Kidney epithelial cell (primary cell): ENCODE measurements around the gene SIAE. TPM values are rescaled to one million over a fixed set of nuclear protein-coding genes. Genes with fewer than 3 reads are reported as not detected.

Source experiments
- DNase-seq: peaks from one replicate; pipeline ENCODE4 v3.0.0-alpha.2; 2010; ENCODE audit warnings: low read depth
- H3K27me3 ChIP-seq: 2 replicates; pipeline ENCODE4 v1.6.0; 2011; ENCODE audit warnings: low read length; ENCODE audit not compliant: control insufficient read depth, insufficient read depth
- H3K36me3 ChIP-seq: 2 replicates; pipeline ENCODE4 v1.5.1; 2011; ENCODE audit warnings: low read length; ENCODE audit not compliant: control insufficient read depth, insufficient read depth
- H3K4me3 ChIP-seq: 2 replicates; pipeline ENCODE4 v1.5.1; 2011; ENCODE audit warnings: low read depth, mild to moderate bottlenecking, control low read depth, low read length
- total RNA-seq: library from RNA; depleted of rRNA; stranded (reverse); fragments of >200 nt; gene quantifications from 2 replicates; pipeline ENCODE4 v1.2.3, GENCODE V29; 2015
- TF ChIP-seq, protein P1 (sequence below): IDR thresholded peaks from 2 replicates; pipeline ENCODE4 v1.5.1; 2011; ENCODE audit warnings: mild to moderate bottlenecking, moderate library complexity, low read length, control low read depth, inconsistent platforms; ENCODE audit not compliant: insufficient read depth, poor library complexity, severe bottlenecking

The SIAE gene
- total RNA-seq, 1 donor from 2014 or later = 10.3 TPM

- no peak for DNase-seq
- H3K36me3 ChIP-seq = no peaks in the 10 kb centered on the region
- H3K4me3 ChIP-seq = no peak overlapping the region
- H3K27me3 ChIP-seq = no peaks in the 10 kb centered on the region
- TF ChIP-seq, protein P1, sequence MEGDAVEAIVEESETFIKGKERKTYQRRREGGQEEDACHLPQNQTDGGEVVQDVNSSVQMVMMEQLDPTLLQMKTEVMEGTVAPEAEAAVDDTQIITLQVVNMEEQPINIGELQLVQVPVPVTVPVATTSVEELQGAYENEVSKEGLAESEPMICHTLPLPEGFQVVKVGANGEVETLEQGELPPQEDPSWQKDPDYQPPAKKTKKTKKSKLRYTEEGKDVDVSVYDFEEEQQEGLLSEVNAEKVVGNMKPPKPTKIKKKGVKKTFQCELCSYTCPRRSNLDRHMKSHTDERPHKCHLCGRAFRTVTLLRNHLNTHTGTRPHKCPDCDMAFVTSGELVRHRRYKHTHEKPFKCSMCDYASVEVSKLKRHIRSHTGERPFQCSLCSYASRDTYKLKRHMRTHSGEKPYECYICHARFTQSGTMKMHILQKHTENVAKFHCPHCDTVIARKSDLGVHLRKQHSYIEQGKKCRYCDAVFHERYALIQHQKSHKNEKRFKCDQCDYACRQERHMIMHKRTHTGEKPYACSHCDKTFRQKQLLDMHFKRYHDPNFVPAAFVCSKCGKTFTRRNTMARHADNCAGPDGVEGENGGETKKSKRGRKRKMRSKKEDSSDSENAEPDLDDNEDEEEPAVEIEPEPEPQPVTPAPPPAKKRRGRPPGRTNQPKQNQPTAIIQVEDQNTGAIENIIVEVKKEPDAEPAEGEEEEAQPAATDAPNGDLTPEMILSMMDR = no peak
Observed at GRCh38 chr11:124662106-124662505, 11.4 kb downstream of the SIAE start.

DNA sequence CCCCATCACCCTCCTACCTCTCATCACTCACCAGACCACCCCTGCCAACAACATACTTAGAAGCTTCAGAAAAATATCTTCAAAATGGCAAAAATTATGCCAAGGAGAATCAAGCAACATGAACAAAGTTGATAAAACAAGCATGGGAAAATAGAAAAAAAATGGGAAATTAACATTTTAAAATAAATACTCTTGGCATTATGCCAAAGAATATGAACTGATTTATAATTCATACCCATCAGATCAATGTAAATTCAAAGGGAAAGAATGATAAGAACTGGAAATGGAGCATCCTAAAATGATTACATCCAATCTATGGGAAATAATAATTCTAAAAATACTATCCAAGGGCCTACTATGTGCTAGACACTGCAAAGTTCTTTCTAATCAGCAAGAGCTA is 12.0 kb downstream of the SIAE start:
- TF ChIP-seq, protein P1 = no peak
- Histone ChIP-seq H3K27me3 (no peaks in the 10 kb centered on the region), H3K36me3 (no peaks in the 10 kb centered on the region), H3K4me3 (no peak overlapping the region)
- DNase-seq = no peak

DNA sequence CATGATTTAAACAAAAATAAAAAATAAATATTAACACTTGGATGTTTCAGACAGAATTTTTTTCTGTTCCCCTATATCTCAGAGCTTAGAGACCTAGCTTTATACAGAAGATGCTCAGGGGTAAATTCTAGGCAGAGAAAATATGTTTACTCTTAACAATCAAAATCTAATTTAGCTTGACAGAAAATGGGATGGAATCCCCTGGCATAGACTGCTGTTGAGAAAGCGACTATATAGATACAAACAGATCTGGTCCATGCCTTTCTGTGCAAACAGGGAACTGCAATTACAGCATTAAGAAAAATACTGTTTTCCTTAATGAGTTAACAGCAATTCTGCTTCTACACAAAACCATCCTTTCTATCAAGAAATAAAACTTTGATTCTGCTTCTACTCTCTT is 14.6 kb downstream of the SIAE start:
- TF ChIP-seq, protein P1 = no peak
- Histone ChIP-seq H3K4me3 (no peak overlapping the region), H3K36me3 (no peaks in the 10 kb centered on the region), H3K27me3 (no peaks in the 10 kb centered on the region)
- no peak for DNase-seq

DNA sequence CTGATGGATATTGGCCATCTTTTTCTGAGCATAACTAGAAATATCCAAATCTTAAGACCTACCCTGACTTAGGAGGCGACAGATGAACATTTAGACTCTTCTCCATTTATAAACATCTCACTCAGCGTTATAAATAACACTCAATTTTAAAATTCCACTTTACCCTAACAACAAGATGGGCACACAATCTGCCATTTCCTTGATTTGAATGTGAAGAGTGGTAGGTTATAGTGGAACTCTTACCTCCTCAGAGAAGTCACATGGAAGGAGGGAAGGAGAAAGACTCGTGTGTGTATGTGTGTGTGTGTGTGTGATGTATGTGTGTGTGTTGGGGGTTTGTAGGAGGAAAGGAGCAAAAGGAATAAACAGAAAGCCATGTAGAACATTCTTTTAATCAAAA is 15.0 kb downstream of the SIAE start:
- Histone ChIP-seq H3K4me3 (no peak overlapping the region), H3K36me3 (no peaks in the 10 kb centered on the region), H3K27me3 (no peaks in the 10 kb centered on the region)
- no peak for DNase-seq
- TF ChIP-seq, protein P1 = no peak

DNA sequence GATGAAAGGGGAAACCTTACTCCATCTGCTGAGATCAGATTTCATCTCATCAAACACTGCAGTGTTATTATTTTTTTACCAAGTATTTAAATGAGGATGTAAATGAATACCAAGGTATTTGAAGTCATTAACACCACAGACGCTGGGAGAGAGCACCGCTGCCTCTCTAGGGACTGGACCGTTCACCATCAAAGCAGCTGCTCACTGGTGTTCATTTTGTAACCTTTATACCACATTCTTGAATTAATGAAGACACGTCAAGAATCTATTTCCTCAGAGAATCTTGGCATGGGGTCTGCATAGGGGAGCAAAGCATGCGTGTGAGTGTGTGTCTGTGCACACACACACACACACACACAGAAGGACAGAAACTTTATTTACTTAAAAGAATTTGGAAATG is 15.6 kb downstream of the SIAE start:
- H3K4me3 ChIP-seq = no peak overlapping the region
- no peak for DNase-seq
- no peaks in the 10 kb centered on the region for H3K36me3 ChIP-seq
- no peaks in the 10 kb centered on the region for H3K27me3 ChIP-seq
- TF ChIP-seq, protein P1 = no peak

DNA sequence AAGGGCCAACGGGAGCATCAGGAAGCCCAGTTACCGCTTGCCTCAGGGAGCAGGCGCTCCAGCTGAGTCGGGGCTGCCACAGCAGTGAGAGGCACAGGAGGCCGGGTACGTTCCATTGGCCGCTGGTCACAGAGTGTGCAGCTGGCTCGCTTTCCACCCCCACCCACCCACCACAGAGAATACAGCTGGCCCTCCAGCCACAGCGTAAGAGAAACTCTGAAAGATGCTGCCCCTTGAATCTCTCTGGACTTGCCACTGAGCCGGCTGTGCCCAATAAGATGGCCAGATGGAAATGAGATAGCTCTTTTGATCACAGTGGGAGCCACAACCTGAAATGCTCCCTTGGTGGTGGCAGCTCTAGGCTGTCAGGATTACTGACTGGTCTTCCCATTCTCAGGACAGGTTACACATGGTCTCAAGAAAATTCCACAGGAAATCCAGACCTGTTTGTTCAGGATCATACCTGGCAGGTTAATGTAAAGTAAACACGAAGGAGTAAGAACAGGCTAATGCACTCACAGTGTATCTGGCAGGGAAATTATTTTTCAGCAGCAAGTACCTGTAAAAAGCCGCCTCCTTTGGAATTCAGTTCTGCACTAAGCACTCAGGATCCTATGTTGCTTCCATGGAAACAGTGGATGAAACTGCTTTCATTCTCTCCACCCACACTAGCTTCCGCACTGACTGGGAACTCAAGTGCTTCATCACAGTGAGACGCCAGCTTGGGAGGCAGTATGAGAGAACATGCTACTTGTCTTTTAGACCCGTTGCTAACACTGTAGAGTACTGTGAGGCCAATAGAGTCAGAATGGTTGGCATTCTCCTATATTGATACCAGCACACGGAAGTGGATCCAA is 16.5 kb downstream of the SIAE start:
- TF ChIP-seq, protein P1 = no peak
- no peaks in the 10 kb centered on the region for H3K27me3 ChIP-seq
- H3K4me3 ChIP-seq = no peak overlapping the region
- H3K36me3 ChIP-seq = no peaks in the 10 kb centered on the region
- no peak for DNase-seq
